Esophagus squamous epithelium (tissue), 5 donors: ENCODE results near the gene TFF3. TPM values are rescaled to one million over a fixed set of nuclear protein-coding genes. Genes with fewer than 3 reads are reported as not detected.

Source experiments
- DNase-seq: peaks from one replicate; lab custom pipeline; 2025; lab: John Stamatoyannopoulos, UW
- H3K27ac ChIP-seq, 4 donors: fragments of 200-600 bp; sonication (generic); one replicate each; pipeline ENCODE4 v1.5.1; 2016 to 2019; ENCODE audit warnings: mild to moderate bottlenecking in 1 of 4
- H3K27me3 ChIP-seq, 4 donors: fragments of 200-600 bp; sonication (generic); 1 replicate in 3 of 4; 2 replicates in 1 of 4; pipeline versions ENCODE4 v1.5.1 to v1.6.0; 2017 to 2021; ENCODE audit warnings: antibody characterized with exemption in 1 of 4
- H3K36me3 ChIP-seq, 3 donors: fragments of 200-600 bp; sonication (generic); one replicate each; pipeline ENCODE4 v1.5.1; 2016 to 2019
- H3K4me1 ChIP-seq, 3 donors: fragments of 200-600 bp; sonication (generic); one replicate each; pipeline ENCODE4 v1.5.1; 2017 to 2019
- H3K4me3 ChIP-seq, 4 donors: fragments of 200-600 bp; sonication (generic); 1 replicate in 3 of 4; 2 replicates in 1 of 4; pipeline ENCODE4 v1.5.1; 2016 to 2019; ENCODE audit warnings: mild to moderate bottlenecking in 2 of 4, moderate library complexity in 1 of 4
- H3K9me3 ChIP-seq, 3 donors: fragments of 200-600 bp; sonication (generic); one replicate each; pipeline ENCODE4 v1.5.1; 2016 to 2019
- CTCF ChIP-seq, 6 experiments: fragments of 450-650 bp in 4 of 6; fragments of 200-600 bp in 2 of 6; sonication (generic) in 2 of 6; IDR thresholded peaks; one replicate each; pipeline ENCODE4 v1.5.1; 2016 to 2019; ENCODE audit warnings: antibody characterized with exemption in 6 of 6, mild to moderate bottlenecking in 4 of 6, moderate library complexity in 4 of 6
- POLR2A ChIP-seq, 4 donors: fragments of 450-650 bp; IDR thresholded peaks; one replicate each; pipeline ENCODE4 v1.6.1; 2017; ENCODE audit warnings: antibody characterized with exemption in 4 of 4, mild to moderate bottlenecking in 4 of 4, moderate library complexity in 3 of 4
- WGBS, 2 donors: methylation state at CpG; one replicate each; pipeline ENCODE4 v1.1.5; 2018; 5-methylcytosine and 5-hydroxymethylcytosine counted together
- intact Hi-C: fragments of 100-400 bp; cut with DNase I; formaldehyde crosslinking; loops from one replicate; pipeline ENCODE4 v1.15.0; 2022
- total RNA-seq, 4 donors: library from RNA; depleted of rRNA; stranded (reverse); fragments of >200 nt; gene quantifications; one replicate each; pipeline ENCODE4 v1.1.0, GENCODE V29; 2016
- donor health status: DM: yes; HTN: yes; CAD: no.

Gene TFF3
- total RNA-seq, 4 donors from 2014 or later, result 1.4 to 15.1 (median 7.2) TPM; not detected in 1

DNA sequence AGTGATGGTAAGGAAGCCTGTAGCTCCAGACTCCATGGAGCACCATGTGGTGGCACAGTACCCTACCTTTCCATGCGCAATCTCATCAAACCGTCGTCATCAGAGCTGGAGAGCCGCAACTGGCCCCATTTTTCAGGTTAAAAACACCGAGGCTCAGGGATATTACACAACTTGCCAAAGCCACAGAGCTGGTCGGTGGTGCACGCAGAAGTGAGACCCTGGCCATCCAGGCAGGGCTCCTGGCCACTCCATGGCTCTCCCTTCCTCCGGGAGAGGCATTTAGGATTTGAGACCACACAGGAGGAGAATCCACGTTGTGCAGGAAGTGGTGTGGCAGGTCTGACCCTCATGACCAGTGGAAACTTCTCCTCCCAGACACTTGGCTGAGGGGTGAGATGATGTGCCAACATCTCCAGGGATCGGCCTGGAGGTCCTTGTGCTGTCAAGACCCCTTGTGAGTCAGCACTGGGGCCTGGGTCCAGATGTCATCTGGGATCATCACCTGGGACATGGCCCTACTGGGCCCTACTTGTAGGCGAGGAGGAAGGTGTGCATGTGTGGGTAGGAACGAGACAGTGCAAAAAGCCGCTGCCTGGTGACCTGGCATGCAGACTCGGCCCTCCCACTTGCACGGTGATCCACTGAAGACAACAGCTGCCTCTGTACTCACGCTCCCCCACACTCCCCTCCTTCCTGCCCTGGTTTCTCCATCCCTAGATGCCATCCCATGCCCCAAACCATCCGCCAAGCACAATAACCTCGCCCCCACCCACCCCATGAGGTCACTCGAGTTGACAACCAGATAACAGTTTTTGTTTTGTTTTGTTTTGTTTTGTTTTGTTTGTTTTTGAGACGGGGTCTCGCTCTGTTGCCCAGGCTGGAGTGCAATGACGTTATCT lies 10.4 kb downstream of the TFF3 start:
- 72 to 76% methylated on average over 18 to 21 of the region's 22 CpGs for WGBS, 2 donors
- Histone ChIP-seq H3K4me3 (no peak overlapping the region), H3K9me3 (no peaks in the 10 kb centered on the region), H3K27me3 (peaks cover 0 to 67% (median 0%) of the 10 kb centered on the region in 4 donors), H3K4me1 (peaks cover 3 to 18% (median 4%) of the 10 kb centered on the region in 3 donors), H3K27ac (no peak overlapping the region), H3K36me3 (no peaks in the 10 kb centered on the region)
- intact Hi-C loops, result no loop called here
- TF ChIP-seq CTCF (IDR thresholded peaks at IDR 0.05), result no peak
- no peak for TF ChIP-seq POLR2A (IDR thresholded peaks at IDR 0.05)
- no peak for DNase-seq

DNA sequence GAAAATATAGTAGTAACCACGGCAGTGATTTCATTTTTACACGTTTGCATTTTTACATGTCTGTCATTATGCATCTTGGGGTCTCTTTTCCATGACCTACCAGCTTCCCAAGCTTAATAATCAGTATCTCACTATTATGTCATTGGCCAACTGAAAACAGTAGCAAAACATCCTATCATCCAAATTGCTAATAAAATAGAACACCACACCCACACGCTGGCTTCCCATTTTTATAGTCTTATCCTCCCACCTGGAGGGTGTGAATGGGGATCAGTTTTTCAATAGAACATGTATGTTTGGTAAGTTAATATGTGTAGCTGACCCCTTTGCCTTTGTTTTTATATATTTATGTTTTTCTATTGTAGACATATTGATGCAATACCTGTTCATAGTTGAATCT lies 11.8 kb downstream of the TFF3 start:
- WGBS, 2 donors, result 67 to 69% methylated on average over 3 of the region's 3 CpGs
- Histone ChIP-seq H3K4me3 (no peak overlapping the region), H3K36me3 (no peaks in the 10 kb centered on the region), H3K4me1 (peaks cover 0 to 16% (median 6%) of the 10 kb centered on the region in 3 donors), H3K27me3 (peaks cover 0 to 53% (median 0%) of the 10 kb centered on the region in 4 donors), H3K9me3 (no peaks in the 10 kb centered on the region), H3K27ac (no peak overlapping the region)
- no peak for TF ChIP-seq CTCF (IDR thresholded peaks at IDR 0.05)
- TF ChIP-seq POLR2A (IDR thresholded peaks at IDR 0.05), result no peak
- intact Hi-C loops, result no loop called here
- DNase-seq, result no peak

- 58 to 59% methylated on average over 3 to 6 of the region's 7 CpGs for WGBS, 2 donors
- H3K9me3 ChIP-seq, result no peaks in the 10 kb centered on the region
- intact Hi-C loops, result no loop called here
- no peak for DNase-seq
- H3K4me1 ChIP-seq, result peaks cover 0 to 16% (median 6%) of the 10 kb centered on the region in 3 donors
- TF ChIP-seq POLR2A (IDR thresholded peaks at IDR 0.05) (no peak), CTCF (IDR thresholded peaks at IDR 0.05) (no peak)
- no peaks in the 10 kb centered on the region for H3K36me3 ChIP-seq
- peak overlapping the region in 3 of 4 donors; percentile 25 to 67 (median 55) for H3K27ac ChIP-seq
- H3K4me3 ChIP-seq, result no peak overlapping the region
- peaks cover 0 to 47% (median 0%) of the 10 kb centered on the region in 4 donors for H3K27me3 ChIP-seq
Measured at GRCh38 chr21:42302794-42303193, 12.4 kb downstream of the TFF3 start.

DNA sequence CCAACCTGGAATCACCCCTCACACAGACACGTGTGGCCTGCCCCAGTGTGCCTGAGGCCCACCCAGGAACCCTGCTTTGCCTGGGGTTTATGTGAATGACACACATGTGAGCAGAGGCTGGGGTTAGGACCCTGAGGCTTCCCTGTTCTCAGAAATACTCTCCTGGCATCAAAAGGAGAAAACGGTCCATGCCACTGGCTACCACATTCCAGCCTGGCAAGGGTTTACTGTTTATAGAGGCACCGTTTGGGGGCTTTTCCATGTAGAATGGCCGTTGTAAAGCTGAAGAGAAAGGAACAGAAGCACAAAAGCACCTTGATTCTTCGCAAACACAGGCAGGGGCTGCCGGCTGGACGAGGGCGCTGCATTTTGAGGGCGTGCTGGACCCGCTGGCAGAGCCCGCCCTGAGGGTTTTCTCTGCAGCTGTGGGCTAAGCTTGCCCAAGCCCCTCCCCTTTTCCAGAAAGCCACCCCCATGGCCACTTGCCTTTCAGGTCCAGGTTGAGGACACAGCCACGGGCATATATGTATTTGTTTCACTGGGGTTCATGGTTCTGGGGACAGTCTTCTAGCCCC lies 13.0 kb downstream of the TFF3 start:
- WGBS, 2 donors, result 63 to 100% methylated on average over 1 to 10 of the region's 12 CpGs
- Histone ChIP-seq H3K27me3 (peaks cover 0 to 40% (median 0%) of the 10 kb centered on the region in 4 donors), H3K4me1 (peaks cover 0 to 16% (median 6%) of the 10 kb centered on the region in 3 donors), H3K36me3 (no peaks in the 10 kb centered on the region), H3K4me3 (no peak overlapping the region), H3K27ac (peak overlapping the region in 3 of 4 donors; percentile 25 to 67 (median 55)), H3K9me3 (no peaks in the 10 kb centered on the region)
- intact Hi-C loops, result no loop called here
- no peak for DNase-seq
- TF ChIP-seq POLR2A (IDR thresholded peaks at IDR 0.05), result no peak
- no peak for TF ChIP-seq CTCF (IDR thresholded peaks at IDR 0.05)
